GM12878 (cell line): ENCODE results near the gene IP6K3. TPM values are rescaled to one million over a fixed set of nuclear protein-coding genes. Genes with fewer than 3 reads are reported as not detected.
A peak's percentile ranks its signal among the peaks of the same experiment; 100 is the strongest.

ENCODE experiments used
- ATAC-seq: fragments of 200-7000 bp; cut with Tn5 transposase; 3 replicates; pipeline ENCODE4 v1.9.1; 2020; ENCODE audit warnings: mild to moderate bottlenecking, moderate library complexity
- BruUV-seq: library from RNA; stranded (reverse); fragments of 400-500 nt; replicated peaks from 2 replicates; lab custom pipeline; 2021; lab: Mats Ljungman, UMichigan
- CTCF ChIA-PET: fragments of 300-600 bp; sonication (Branson Sonifier 250); formaldehyde crosslinking; extraction: SDS; loops from one replicate; lab custom pipeline; 2021; ENCODE audit warnings: inconsistent platforms; lab: Yijun Ruan, JAX
- POLR2A ChIA-PET: fragments of 350-600 bp; formaldehyde crosslinking; extraction: SDS; loops from one replicate; lab custom pipeline; 2021; ENCODE audit warnings: inconsistent platforms; lab: Charles Lee
- RAD21 ChIA-PET: fragments of 300-600 bp; sonication (Branson Sonifier 250); formaldehyde crosslinking; loops from one replicate; lab custom pipeline; 2023; ENCODE audit warnings: antibody characterized with exemption; ENCODE audit not compliant: unreplicated experiment; lab: Charles Lee
- SMC1A ChIA-PET: fragments of 300-600 bp; sonication (Branson Sonifier 250); formaldehyde crosslinking; loops from one replicate; lab custom pipeline; 2023; ENCODE audit not compliant: unreplicated experiment, uncharacterized antibody; lab: Charles Lee
- DNase-seq: peaks from one replicate; pipeline ENCODE4 v3.0.0-alpha.2; 2011; ENCODE audit warnings: low read depth, low spot score
- FAIRE-seq: peaks from 3 replicates; lab custom pipeline; 2011; peaks lifted over from hg19 to GRCh38; lab: Jason Lieb, UNC
- H2AFZ ChIP-seq: 2 replicates; pipeline ENCODE4 v1.6.0; 2011; ENCODE audit warnings: low read depth, low read length, control low read depth; ENCODE audit not compliant: control insufficient read depth
- H3K27ac ChIP-seq: 2 replicates; pipeline ENCODE4 v1.5.1; 2011; ENCODE audit warnings: control low read depth; ENCODE audit not compliant: control insufficient read depth, insufficient read depth
- H3K27me3 ChIP-seq, 2 experiments: replicated peaks in 1 of 2; 2 replicates each; pipeline versions ENCODE4 v1.6.0 to v1.6.1; 2011; ENCODE audit warnings: low read length in 1 of 2; ENCODE audit not compliant: control insufficient read depth in 2 of 2, insufficient read depth in 2 of 2
- H3K36me3 ChIP-seq, 2 experiments: 2 replicates each; pipeline ENCODE4 v1.5.1; 2011; ENCODE audit warnings: low read length in 1 of 2; ENCODE audit not compliant: control insufficient read depth in 2 of 2, insufficient read depth in 2 of 2
- H3K4me1 ChIP-seq: 2 replicates; pipeline ENCODE4 v1.6.1; 2011; ENCODE audit warnings: mild to moderate bottlenecking, low read length, moderate library complexity, mixed read lengths; ENCODE audit not compliant: control insufficient read depth, insufficient read depth
- H3K4me2 ChIP-seq: 2 replicates; pipeline ENCODE4 v1.6.0; 2011; ENCODE audit warnings: control low read depth; ENCODE audit not compliant: control insufficient read depth, insufficient read depth
- H3K4me3 ChIP-seq: fragments of 200-600 bp; sonication (generic); 2 replicates; pipeline ENCODE4 v1.5.1; 2016
- H3K79me2 ChIP-seq: 2 replicates; pipeline ENCODE4 v1.6.0; 2011; ENCODE audit warnings: low read length; ENCODE audit not compliant: control insufficient read depth, insufficient read depth
- H3K9ac ChIP-seq: 2 replicates; pipeline ENCODE4 v1.8.0; 2011; ENCODE audit warnings: low read length, control low read depth, mixed read lengths; ENCODE audit not compliant: control insufficient read depth, insufficient read depth
- H3K9me3 ChIP-seq: replicated peaks from 3 replicates; pipeline ENCODE4 v1.5.1; 2011; ENCODE audit warnings: mild to moderate bottlenecking, low read length; ENCODE audit not compliant: control insufficient read depth, insufficient read depth
- H4K20me1 ChIP-seq: 2 replicates; pipeline ENCODE4 v1.6.0; 2011; ENCODE audit not compliant: control insufficient read depth, insufficient read depth
- RAD21 ChIP-seq: IDR thresholded peaks from 2 replicates; pipeline ENCODE4 v1.6.1; 2011; ENCODE audit warnings: mild to moderate bottlenecking, low read depth, low read length, moderate library complexity; ENCODE audit not compliant: insufficient read depth
- ZNF217 ChIP-seq: fragments of 450-650 bp; IDR thresholded peaks from 2 replicates; pipeline ENCODE4 v1.6.1; 2017; ENCODE audit warnings: antibody characterized with exemption, mild to moderate bottlenecking
- ZNF687 ChIP-seq: fragments of 450-650 bp; IDR thresholded peaks from 2 replicates; pipeline ENCODE4 v1.6.1; 2017; ENCODE audit warnings: mild to moderate bottlenecking, moderate library complexity
- WGBS: methylation state at CpG from one replicate; pipeline ENCODE4 v1.1.6; 2016; ENCODE audit warnings: low lambda C conversion rate; ENCODE audit not compliant: insufficient replicate concordance, insufficient coverage; ENCODE audit errors: missing lambda C conversion rate; 5-methylcytosine and 5-hydroxymethylcytosine counted together
- in situ Hi-C: fragments of 300-500 bp; cut with MboI; formaldehyde crosslinking; loops from 9 replicates; pipeline ENCODE4 v1.14.3; 2018; ENCODE audit warnings: mixed read lengths
- intact Hi-C: fragments of 100-400 bp; cut with micrococcal nuclease; formaldehyde crosslinking; loops from one replicate; pipeline ENCODE4 v1.14.2; 2022; ENCODE audit not compliant: unreplicated experiment
- polyA plus RNA-seq, 11 experiments: library from polyadenylated mRNA; depleted of rRNA in 4 of 11; unstranded in 6 of 11; stranded (reverse) in 5 of 11; fragments of >200 nt; fragmentation: Nextera tagmentation in 4 of 11; fragmentation: Illumina TruSeq in 1 of 11; extraction: Ambion mirVana in 4 of 11; extraction: Trizol in 1 of 11; gene quantifications; 1 replicate in 1 of 11; 2 replicates in 10 of 11; pipeline versions ENCODE4 v1.2.1 to v1.2.3, GENCODE V29; 2011 to 2016; ENCODE audit warnings: inconsistent platforms in 2 of 11, missing spikeins in 2 of 11, low read depth in 1 of 11
- total RNA-seq, 4 experiments: library from RNA; depleted of rRNA in 3 of 4; stranded (reverse); fragments of >200 nt in 3 of 4; fragmentation: Illumina TruSeq in 1 of 4; extraction: Trizol in 1 of 4; gene quantifications; 2 replicates each; pipeline versions ENCODE4 v1.2.1 to v1.2.3, GENCODE V29; 2013 to 2021
- TF ChIP-seq, protein P1 (sequence below): fragments of 450-650 bp; formaldehyde crosslinking; IDR thresholded peaks from 2 replicates; pipeline ENCODE4 v1.4.0; 2022; ENCODE audit warnings: mild to moderate bottlenecking, moderate library complexity
- TF ChIP-seq, protein P2 (sequence below): fragments of 150-350 bp; IDR thresholded peaks from 2 replicates; pipeline ENCODE4 v1.6.1; 2014; ENCODE audit warnings: mild to moderate bottlenecking, low read depth, low read length

IP6K3 gene
- total and polyA plus RNA-seq, 10 of the 15 experiments (the other 5 are each of a cell fraction or from before 2014, with no cell fraction given), result 0.02 to 0.15 (median 0.09) TPM; not detected in 7

DNA sequence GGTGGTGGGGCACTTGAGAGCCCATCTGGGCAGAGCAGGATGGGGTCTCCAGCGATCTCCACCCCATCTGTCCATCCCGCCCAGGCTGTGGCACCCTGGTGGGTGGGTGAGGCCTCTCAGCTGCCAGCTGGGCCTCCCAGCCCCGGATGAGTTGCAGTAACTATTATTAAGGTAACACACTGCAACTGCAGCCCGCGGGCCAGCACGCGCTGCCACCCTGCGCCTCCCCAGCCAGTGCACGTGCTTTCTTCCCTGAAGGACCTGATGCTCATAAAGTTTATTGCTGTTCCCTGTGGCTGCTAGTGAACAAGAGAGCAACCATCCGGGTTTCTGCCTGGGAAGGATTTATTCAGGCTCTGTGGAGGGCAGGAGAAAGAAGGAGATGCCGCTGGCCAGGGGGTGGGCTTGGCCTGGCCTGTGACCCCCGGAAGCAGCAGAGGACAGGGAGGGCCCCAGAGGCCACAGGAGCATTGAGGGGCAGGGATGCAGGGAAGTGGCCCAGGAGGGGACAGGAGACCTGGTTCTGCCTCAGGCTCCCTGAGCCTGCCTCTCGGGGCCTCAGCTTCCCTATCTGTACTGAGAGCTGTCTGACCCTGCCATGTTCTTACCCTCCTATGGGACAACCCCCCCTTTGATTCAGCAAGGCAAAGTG, 1.7 kb downstream of the IP6K3 start:
- ChIA-PET RAD21 (interaction anchor here (0.6 to 1.5 kb wide), 6 partner anchors 30 to 531 kb away, joined by 3 to 5 read pairs (median 3); partner anchors contain the start of gene UQCC2), POLR2A (interaction anchor here (0.6 kb wide), 1 partner anchor 163 kb away, joined by 7 read pairs; no protein-coding TSS in a partner anchor), CTCF (interaction anchor here (0.6 to 7.2 kb wide), 13 partner anchors 11 to 1353 kb away, joined by 3 to 46 read pairs (median 5); partner anchors contain the start of gene UQCC2), SMC1A (interaction anchor here (0.7 to 1.1 kb wide), 4 partner anchors 32 to 155 kb away, joined by 3 to 4 read pairs (median 3); partner anchors contain the start of gene UQCC2)
- no TSS peak for BruUV-seq
- Histone ChIP-seq H3K27me3 (no peaks in the 10 kb centered on the region; a peak in 1 of 4 replicates), H3K4me1 (no peaks in the 10 kb centered on the region), H3K9ac (no peak overlapping the region), H3K27ac (no peak overlapping the region), H3K79me2 (no peaks in the 10 kb centered on the region), H3K4me3 (no peak overlapping the region), H3K9me3 (no peaks in the 10 kb centered on the region), H3K4me2 (no peak overlapping the region), H2AFZ (no peak overlapping the region)
- WGBS, result 34% methylated on average over 12 of the region's 13 CpGs
- in situ Hi-C loops (no loop called here), intact Hi-C loops (loop anchor here (1.0 kb wide), 2 partner anchors 160 to 409 kb away; no protein-coding TSS in a partner anchor)
- peak; percentile 24 for ATAC-seq
- no peak for FAIRE-seq
- no peak for DNase-seq
- TF ChIP-seq, protein P1, sequence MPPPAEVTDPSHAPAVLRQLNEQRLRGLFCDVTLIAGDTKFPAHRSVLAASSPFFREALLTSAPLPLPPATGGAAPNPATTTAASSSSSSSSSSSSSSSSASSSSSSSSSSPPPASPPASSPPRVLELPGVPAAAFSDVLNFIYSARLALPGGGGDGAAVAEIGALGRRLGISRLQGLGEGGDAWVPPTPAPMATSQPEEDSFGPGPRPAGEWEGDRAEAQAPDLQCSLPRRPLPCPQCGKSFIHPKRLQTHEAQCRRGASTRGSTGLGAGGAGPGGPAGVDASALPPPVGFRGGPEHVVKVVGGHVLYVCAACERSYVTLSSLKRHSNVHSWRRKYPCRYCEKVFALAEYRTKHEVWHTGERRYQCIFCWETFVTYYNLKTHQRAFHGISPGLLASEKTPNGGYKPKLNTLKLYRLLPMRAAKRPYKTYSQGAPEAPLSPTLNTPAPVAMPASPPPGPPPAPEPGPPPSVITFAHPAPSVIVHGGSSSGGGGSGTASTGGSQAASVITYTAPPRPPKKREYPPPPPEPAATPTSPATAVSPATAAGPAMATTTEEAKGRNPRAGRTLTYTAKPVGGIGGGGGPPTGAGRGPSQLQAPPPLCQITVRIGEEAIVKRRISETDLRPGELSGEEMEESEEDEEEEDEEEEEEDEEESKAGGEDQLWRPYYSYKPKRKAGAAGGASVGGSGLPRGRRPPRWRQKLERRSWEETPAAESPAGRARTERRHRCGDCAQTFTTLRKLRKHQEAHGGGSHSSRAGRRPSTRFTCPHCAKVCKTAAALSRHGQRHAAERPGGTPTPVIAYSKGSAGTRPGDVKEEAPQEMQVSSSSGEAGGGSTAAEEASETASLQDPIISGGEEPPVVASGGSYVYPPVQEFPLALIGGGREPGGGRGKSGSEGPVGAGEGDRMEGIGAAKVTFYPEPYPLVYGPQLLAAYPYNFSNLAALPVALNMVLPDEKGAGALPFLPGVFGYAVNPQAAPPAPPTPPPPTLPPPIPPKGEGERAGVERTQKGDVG, result no peak
- TF ChIP-seq RAD21, result no peak
- no peak for TF ChIP-seq ZNF217
- TF ChIP-seq, protein P2, sequence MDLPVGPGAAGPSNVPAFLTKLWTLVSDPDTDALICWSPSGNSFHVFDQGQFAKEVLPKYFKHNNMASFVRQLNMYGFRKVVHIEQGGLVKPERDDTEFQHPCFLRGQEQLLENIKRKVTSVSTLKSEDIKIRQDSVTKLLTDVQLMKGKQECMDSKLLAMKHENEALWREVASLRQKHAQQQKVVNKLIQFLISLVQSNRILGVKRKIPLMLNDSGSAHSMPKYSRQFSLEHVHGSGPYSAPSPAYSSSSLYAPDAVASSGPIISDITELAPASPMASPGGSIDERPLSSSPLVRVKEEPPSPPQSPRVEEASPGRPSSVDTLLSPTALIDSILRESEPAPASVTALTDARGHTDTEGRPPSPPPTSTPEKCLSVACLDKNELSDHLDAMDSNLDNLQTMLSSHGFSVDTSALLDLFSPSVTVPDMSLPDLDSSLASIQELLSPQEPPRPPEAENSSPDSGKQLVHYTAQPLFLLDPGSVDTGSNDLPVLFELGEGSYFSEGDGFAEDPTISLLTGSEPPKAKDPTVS, result no peak
- TF ChIP-seq ZNF687, result no peak
- TF ChIP-seq, all 136 proteins: peak for 0
- H4K20me1 ChIP-seq, result no peaks in the 10 kb centered on the region
- H3K36me3 ChIP-seq, result no peaks in the 10 kb centered on the region
